CD4-positive, alpha-beta T cell treated with Interleukin-12 subunit alpha and Interleukin-12 subunit beta, for 1 hour (primary cell): ENCODE data around the gene RAB11FIP3.

ENCODE experiments used
- DNase-seq: peaks from one replicate; pipeline ENCODE4 v3.0.0-alpha.2; 2020

Gene RAB11FIP3

DNA sequence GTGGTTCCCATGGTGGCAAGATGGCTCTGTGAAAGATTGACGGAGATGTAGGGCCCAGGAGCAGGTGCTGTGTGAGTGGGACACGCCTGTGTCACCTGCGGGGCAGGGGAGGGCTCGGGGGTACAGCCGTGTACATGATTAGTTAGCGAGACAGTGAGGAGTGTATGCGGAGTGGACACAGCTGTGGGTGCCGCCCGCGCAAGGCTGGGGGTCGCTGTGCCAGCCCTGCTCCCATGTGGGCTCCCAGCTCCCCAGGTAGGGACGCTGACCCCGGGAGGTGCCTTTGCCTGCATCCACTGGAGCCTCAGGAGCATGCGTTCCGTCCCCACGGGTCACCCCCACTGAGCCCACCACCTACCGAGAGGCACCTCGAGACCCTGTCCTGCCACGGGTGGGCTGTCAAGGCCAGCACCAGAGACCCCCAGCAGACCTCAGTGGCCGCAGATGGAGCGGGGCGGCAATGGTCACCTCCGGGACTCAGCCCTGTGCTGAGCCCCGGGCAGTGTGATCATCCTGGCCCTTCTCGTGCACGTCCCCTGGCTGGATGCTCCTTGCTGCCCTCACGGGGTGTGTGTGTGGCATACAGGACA, 109.5 kb downstream of the RAB11FIP3 start:
- no peak for DNase-seq

DNA sequence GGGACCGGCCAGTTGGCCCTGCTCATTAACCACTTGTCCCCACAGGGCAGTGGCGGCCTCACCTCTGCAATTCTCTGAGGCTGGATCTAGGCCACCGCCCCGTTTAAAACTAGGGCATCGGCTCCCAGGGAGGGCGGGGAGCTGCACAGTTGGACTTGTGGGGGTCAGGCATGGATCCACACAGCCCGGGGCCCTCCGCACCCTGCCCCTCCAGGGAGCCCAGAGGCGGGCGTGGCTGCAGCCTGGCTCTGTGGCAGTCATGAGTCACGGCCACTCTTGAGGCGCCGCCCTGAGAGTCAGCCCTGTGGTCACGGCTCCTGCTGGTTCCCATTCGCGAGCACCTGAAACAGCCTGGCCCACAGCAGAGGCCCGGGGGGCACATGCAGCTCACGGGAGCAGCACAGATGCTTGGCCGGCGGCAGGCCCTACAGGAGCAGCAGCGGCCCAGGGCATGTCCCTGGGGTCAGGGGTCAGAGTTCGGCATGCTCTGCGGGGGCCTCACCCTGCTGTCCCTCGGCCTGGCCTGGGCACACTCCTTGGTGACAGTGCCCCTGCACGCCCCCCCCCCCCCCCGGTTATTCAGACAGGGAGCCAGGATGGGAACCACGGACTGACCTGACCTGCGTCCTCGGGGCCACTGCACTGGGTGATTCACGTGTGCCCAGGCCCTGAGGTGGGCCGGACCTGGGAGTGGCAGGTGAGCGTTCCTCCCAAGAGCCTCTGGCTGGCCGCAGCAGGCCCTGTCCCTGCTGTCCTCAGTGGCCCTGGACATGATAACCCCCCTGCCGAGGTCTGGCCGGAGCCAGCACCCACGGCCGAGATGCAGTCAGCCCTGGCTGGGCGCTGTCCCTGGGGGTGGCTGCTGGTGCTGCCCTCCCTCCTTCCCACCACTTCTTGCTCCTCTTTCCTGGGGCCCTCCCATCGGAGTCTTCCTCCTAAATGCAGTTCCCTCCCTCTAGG, 110.3 kb downstream of the RAB11FIP3 start:
- no peak for DNase-seq

DNA sequence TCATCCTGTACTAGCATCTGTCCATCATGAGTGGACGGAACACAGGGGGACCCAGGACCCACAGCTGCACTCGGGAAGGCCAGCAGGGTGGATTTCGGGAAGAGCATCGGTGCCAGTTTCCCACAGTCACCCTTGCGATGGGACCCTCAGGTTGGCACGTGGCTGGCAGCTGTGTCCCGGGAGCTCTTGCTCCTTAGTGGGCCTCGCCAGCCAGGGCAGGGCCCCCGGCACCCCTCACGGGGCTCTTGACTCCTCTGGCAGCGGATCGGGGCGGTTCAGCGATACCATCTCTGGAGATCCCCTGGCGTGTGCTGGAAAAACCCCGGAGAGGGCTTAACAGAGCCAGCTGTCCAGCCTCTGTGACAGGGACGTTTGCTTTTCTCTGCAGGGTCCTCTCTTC, 111.3 kb downstream of the RAB11FIP3 start:
- DNase-seq = no peak

DNA sequence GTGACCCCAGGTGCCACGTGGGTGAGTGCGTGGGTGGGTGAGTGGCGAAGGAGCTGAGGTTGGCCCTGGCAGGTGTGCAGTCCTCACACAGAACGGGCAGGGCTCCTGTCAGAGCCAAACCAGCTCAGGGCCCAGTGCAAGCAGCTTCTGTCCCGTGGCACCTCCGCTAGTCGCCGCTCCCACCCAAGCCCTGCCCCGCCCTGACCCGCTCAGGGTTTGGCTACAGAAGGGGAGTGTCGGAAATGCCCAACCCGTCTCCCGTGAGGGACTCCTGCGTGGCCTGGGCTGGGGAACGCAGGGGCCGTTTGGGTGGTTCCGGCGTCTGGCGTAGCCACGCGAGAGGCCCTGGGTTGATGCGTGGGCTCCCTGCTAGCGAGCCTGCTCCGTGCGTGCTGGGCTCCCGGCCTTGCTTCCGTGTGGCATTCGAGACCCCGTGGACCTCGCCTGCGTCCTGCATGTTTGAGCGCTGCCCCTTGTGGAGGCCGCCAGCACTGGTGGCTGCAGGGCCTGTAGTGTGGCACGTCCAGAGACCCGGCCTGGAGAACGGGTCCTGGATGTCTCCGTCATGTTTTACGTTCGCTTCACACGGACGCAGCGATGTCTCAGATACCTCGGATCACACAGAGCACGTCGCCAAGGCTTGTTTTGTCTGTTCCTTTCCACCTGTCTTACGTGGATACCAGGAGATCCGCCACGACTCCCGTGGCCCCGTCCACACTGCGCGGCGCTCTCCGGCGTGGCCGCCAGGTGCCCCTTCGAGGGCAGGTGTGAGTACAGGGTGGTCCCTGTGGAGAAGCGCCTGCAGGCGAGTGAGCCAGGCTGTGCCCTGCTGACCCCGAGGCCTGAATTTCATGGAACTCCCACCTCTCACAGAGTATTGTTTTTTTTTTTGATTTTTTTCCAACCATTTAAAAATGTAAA, 112.2 kb downstream of the RAB11FIP3 start:
- no peak for DNase-seq

DNA sequence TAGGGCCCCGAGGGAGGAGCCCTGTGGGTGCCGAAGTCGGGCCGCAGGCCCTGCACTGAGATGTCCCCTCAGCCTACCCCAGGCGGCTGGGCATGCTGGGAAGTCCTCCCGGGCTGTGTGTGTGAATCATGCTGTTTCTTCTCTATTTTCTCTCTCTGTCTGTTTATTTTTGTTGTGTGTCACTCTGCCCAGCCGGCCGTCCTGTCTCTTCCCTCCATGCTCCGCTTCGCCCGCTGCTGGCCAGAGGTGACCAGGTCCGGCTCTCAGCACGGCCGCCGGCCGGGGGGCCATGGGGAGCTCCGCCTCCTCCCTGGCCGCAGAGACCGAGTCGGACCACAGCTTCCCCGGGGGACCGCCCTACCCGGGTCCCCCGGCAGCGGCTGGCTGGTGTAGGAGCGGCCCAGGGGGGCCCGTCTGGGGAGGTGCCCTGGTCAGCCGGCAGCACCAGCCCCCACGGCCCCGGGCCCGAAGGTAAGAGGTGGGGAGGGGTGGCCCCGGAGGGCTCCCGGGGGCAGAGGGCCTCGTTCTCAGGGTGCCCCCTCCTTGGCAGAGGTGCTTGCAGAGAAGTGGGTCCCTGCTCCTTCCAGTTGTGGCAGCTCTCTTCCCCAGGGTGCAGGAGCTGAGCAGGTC, 114.6 kb downstream of the RAB11FIP3 start:
- DNase-seq = no peak

DNA sequence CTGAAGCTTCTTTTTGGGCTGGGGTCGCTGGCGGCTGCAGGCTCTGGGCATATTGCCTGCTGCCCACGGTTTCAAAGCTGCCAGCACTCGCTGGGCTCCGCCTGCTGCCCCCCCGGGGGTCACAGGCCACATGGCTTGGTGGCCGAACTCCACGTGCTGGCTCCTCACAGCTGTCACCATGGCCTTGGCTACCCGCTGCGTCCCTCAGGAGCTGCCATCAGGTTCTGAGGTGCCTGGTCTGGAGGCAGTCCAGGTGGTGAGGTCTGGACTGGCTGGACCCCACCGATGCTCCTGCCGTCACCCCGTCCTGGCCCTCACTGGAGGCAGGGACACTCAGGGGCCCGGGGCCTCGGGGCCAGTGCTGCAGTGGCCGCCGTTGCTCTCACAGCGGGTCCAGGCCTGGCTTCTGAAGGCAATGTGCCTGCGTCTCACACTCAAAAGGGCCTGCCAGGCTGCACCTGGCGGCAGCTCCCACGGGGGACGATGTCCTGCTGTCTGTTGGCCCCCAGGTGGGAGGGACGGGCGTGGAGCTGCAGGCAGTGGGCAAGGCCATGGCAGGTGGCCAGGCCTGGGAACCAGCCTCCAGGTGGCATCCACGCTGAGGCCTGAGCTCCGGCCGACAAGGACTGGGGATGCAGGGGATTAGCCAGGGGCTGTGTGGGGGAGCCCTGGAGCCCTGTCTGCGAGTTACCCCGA, 115.3 kb downstream of the RAB11FIP3 start:
- no peak for DNase-seq

DNA sequence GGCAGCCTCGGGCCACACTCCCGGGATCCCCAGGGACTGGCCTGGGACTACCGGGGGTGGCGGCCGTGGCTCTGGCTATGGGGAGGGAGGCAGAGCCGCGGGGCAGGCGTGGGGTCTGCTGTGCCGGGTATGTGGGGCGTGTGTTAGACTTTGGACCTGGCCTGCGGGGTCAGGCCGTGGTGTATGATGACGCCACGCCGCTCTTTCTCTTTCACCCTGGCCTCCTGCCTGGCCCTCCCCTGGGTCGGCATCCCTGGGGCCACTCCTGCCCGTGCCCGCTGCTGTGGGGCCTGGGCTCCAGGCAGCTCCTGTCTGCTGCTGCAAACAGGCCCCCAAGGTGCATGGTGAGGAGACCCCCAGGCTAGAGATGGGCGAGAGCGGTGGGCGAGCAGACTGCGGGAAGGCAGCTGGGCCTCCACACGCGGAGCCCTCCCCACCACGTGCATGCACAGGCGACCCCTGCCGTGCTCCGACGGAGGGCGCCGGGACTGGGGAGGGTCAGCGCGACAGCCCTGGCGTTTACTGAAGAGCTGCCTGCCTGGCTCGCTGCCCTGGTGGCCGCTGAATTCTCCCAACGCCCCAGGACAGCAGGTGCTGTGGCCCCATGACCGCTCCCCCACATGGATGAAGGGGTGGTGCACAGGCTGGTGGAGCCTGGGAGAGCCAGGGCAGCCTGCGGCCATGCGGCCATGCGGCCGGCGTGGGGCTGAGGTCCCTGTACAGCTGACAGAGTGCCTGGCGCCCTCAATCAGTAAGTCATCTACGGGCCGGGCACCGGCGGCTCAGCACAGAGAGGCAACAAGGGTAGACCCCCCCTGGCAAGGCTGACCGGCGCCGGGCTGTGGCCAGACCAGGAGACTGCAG, 118.1 kb downstream of the RAB11FIP3 start:
- no peak for DNase-seq

DNA sequence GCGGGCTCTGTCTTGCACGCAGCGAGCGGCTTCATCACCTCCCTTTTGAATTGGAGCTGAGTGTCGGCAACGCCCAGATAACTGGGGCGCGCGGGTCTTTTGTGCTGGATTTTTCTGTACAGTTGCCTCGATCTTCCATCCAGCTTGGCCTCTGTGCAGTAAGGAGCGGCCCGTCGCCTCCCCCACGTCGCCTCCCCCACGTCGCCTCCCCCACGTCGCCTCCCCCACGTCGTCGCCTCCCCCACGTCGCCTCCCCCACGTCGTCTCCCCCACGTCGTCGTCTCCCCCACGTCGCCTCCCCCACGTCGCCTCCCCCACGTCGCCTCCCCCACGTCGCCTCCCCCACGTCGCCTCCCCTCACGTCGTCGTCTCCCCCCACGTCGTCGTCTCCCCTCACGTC, 119.1 kb downstream of the RAB11FIP3 start:
- DNase-seq = no peak

DNA sequence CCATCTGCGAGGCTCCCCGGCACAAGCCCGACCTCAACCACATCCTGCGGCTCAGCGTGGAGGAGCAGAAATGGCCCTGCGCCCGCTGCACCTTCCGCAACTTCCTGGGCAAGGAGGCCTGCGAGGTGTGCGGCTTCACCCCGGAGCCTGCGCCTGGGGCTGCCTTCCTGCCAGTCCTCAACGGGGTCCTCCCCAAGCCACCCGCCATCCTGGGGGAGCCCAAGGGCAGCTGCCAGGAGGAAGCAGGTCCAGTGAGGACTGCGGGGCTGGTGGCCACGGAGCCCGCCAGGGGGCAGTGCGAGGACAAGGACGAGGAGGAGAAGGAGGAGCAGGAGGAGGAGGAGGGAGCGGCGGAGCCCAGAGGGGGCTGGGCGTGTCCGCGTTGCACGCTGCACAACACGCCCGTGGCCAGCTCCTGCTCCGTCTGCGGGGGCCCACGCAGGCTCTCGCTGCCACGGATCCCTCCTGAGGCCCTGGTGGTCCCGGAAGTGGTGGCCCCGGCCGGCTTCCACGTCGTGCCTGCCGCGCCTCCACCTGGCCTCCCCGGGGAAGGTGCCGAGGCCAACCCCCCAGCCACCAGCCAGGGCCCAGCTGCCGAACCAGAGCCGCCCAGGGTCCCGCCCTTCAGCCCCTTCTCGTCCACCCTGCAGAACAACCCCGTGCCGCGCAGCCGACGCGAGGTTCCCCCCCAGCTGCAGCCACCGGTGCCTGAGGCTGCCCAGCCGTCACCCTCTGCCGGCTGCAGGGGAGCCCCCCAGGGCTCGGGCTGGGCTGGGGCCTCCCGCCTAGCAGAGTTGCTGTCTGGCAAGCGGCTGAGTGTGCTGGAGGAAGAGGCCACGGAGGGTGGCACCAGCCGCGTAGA, 121.7 kb downstream of the RAB11FIP3 start:
- DNase-seq = peak; percentile 57

DNA sequence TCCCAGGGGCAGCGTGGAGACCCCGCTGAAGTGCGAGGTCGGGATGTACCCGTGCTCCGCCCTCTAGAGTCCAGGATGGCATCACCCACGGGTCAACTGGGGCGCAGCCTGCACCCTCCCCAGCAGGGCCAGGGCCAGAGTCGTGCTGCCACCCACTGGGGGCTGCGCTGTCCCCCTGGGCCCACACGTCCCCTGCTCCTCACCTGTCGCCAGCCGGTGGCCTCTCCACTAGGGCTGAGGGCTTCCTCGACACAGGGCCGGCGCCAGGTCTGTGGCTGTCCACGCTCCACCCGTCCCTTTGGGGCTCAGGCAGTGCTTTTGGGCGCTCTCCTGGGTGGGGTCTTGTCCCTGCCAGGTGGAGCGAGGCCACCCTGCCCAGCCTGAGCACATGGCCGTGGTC, 123.1 kb downstream of the RAB11FIP3 start:
- DNase-seq = no peak

DNA sequence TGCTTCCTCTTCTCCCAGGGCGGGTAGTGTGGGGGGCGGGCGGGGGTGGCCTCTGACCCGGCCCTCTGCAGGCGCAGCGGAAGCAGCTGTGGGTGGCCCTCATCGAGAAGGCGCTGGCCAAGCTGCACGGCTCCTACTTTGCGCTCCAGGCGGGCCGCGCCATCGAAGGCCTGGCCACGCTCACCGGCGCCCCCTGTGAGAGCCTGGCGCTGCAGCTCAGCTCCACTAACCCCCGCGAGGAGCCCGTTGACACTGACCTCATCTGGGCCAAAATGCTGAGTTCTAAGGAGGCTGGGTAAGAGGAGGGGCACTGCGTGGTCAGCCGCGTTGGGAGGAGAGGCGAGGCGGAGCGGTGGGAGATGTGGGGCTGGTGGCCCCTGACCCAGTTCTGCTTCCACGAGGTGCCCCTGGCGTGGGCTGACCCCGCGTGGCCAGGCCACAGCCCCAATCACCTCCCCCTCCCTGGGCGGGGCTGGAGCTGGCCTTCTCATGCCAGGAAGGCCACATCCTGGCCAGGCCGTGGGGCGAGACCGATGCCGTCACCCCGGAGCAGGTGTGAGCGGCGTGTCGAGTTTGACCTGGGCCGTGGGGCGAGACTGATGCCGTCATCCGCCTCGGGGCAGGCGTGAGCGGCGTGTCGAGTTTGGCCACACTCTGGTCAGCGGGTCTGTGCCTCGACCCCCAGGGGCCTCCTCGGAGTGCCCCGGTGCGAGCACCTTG, 124.3 kb downstream of the RAB11FIP3 start:
- no peak for DNase-seq

DNA sequence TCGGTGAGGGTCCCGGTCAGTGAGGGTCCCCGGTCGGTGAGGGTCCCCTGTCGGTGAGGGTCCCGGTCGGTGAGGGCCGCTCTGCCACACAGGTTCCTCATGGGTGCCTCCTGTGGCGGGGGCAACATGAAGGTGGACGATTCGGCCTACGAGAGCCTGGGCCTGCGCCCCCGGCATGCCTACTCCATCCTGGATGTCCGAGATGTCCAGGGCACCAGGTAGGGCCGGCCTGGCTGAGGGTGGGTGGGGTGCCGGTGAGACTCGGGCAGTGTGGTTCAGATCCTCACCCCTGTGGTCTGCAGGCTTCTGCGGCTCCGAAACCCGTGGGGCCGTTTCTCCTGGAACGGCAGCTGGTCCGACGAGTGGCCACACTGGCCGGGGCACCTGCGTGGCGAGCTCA, 125.8 kb downstream of the RAB11FIP3 start:
- no peak for DNase-seq

DNA sequence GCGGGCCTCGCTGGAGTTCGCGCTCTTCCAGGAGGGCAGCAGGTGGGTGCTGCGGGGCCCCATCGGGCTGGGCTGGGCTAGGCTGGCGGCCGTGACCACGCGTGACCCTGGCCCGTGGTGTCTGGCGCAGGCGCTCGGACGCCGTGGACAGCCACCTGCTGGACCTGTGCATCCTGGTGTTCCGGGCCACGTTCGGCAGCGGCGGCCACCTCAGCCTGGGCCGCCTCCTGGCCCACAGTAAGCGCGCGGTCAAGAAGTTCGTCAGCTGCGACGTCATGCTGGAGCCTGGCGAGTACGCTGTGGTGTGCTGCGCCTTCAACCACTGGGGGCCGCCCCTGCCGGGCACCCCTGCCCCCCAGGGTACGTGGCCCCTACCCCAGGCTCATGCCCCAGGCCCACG, 126.7 kb downstream of the RAB11FIP3 start:
- DNase-seq = no peak

DNA sequence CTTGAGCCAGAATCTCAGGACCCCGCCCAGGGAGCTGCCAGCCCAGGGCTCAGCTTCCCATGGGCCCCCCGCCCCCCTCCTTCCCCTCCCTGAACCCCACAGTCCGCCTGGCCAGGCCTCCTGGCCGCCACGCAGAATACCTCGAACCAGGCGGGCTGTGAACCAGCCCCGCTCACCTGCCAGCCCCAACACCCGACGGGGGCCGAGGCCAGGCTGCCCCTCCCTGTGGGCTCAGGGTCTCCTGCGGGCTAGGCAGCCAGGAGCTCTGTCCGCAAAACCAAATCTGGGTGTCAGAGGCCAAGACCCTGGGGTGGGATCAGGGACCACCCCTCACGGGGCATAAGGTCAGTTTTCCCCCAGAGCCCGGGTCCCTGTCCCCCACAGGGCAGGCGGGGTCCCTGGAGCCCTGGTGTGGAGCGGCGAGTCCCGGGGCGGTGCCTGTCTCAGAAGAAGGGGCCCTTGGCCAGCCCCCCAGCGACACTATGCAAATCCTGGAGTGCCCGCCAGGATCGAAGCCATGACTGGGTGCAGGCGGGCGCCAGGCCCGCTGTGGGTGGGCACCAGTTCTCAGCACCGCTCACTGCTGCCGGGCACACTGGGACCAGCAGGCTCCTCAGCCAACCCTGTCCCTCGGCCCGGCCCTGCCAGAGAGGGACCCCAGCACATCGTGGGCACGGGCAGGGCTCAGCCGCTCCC, 128.3 kb downstream of the RAB11FIP3 start:
- DNase-seq = no peak

DNA sequence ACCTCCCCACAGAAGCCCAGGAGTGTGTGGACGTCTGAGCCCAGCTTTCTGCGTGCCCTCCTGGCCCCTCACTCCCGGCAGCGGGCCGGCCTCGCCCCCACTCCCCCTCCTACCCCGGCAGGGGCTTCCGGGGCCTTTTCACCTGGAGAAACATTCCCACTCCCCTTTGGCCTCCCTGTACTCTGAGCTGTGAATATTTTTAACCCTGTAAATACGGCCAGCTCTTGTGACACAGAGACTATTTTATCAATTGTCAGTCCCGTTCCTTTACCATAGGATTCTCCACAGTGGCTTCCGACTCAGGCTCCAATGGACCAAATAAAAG, 128.8 kb downstream of the RAB11FIP3 start:
- DNase-seq = no peak

DNA sequence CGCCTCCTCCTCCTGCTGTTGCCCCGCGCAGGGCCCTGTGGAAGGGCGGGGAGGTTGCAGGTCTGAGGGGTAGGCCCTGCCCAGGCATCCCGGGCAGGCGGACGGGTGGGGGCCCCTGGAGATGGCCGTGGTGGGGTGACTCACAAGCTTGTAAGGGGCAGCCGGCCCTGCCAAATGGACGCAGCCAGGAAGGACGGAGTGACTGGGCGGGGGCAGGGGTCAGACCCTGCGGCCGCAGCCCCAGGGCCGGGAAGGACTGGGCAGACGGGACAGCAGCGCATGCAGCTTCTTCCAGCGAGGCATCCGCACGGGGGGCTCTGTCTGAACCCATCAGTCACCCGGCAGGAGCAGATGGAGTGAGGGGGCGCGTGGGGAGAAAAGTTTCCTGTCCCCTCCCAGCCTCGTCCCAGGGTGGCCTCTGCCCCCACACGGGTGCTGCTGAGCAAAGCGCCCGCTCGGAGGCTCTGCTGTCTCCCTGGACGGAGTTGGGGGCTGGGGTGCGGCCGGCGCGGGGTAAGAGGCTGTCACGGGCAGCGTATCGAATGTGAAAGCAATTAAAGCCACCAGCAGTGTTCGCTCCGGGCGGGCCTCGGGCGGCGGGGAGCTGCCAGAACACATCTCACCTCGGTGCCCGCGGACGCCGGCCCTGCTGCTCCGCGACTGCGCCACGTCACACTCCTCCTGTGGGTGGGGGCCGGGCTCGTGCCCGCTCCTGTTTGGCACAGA, 129.4 kb downstream of the RAB11FIP3 start:
- no peak for DNase-seq

DNA sequence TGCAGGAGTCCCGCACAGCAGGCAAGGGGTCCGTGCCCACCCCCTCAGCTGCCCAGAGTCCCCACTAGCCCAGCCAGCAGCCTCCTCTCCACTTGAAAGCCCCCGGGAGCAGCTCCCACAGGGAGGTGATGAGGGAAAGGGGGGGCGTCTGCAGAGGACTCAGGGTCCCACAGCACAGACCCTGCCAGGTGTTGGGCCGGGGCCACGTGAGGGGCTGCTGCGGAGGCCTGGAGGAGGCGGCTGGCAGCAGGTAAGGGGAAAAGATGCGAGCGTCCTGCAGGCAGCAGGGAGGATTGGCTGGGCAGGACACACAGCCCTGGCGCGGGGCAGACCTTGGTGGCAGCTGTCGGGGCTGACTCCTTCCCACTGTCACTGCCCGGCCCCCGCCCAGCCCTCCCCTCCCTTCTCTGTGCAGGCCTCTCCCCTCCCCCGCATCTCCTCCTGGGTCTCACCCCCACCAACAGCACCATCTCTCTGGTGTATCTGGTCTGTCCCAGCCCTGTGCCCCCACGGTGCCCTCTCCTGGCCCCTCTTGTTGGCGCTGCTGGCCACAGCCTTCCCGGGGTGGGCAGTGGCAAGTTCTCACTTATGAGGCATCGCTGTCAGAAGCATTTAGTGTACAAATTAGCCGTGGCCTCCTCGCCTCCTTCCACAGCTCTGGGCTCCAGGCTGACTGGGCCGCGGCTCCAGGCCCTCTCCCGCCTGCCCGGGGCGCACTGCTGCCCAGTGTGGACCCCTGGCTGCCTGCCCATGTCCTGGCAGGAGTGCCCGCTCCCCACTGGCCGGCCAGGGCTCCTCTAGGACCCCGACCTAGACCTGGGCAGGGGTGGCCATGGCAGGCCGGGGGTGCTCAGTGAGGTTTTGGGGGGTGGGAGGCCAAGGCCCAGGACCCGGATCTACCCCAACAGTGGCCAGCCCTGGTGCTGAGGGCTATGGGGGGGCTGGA, 130.4 kb downstream of the RAB11FIP3 start:
- DNase-seq = no peak
